Gastroesophageal sphincter (tissue), 3 donors: ENCODE data around the gene TBL2.

ENCODE experiments used
- POLR2A ChIP-seq, 2 donors: fragments of 450-650 bp; IDR thresholded peaks; one replicate each; pipeline ENCODE4 v1.6.1; 2017; ENCODE audit warnings: antibody characterized with exemption in 2 of 2, mild to moderate bottlenecking in 2 of 2, moderate library complexity in 1 of 2
- TF ChIP-seq, protein P1 (sequence below), 4 experiments: fragments of 200-600 bp in 2 of 4; fragments of 450-650 bp in 2 of 4; sonication (generic) in 1 of 4; IDR thresholded peaks; one replicate each; pipeline ENCODE4 v1.5.1; 2017 to 2019; ENCODE audit warnings: antibody characterized with exemption in 4 of 4, mild to moderate bottlenecking in 2 of 4, moderate library complexity in 2 of 4

DNA sequence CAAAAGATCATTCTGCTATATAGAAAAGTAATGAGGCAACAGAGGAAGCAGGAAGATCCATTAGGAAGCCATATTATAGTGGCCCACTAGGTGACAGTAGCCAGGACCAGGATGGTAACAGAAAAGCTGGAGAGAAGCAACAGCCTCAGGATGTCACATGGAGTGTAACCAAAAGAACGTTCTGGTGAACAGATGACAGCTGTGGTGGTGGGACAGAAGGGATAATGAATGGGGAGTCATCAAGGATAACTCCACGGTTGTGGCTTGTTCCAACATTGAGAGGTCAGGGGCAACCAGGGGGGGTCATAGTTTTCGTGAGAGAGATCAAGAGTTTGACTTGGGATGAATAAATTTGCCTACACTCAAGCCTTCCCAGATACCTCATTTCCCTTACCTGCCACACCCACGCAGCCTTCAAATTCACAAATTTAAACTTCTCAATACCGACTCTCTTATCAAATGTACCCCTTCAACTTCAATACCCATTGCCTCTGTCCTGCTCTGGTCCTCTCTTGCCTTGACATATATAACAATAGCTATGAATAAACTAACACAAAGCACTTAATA is 9.3 kb downstream of the TBL2 start:
- TF ChIP-seq POLR2A (IDR thresholded peaks at IDR 0.05) = no peak
- TF ChIP-seq, protein P1, sequence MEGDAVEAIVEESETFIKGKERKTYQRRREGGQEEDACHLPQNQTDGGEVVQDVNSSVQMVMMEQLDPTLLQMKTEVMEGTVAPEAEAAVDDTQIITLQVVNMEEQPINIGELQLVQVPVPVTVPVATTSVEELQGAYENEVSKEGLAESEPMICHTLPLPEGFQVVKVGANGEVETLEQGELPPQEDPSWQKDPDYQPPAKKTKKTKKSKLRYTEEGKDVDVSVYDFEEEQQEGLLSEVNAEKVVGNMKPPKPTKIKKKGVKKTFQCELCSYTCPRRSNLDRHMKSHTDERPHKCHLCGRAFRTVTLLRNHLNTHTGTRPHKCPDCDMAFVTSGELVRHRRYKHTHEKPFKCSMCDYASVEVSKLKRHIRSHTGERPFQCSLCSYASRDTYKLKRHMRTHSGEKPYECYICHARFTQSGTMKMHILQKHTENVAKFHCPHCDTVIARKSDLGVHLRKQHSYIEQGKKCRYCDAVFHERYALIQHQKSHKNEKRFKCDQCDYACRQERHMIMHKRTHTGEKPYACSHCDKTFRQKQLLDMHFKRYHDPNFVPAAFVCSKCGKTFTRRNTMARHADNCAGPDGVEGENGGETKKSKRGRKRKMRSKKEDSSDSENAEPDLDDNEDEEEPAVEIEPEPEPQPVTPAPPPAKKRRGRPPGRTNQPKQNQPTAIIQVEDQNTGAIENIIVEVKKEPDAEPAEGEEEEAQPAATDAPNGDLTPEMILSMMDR (IDR thresholded peaks at IDR 0.05) = no peak
